ENCODE measurements around the gene ZBTB40. TPM values are rescaled to one million over a fixed set of nuclear protein-coding genes. Genes with fewer than 3 reads are reported as not detected.
A peak's percentile ranks its signal among the peaks of the same experiment; 100 is the strongest.

ZBTB40 gene
- 10.4 and 11.9 TPM in 2 replicates for total RNA-seq (2014; rRNA removed; shearing (Covaris generic))

DNA sequence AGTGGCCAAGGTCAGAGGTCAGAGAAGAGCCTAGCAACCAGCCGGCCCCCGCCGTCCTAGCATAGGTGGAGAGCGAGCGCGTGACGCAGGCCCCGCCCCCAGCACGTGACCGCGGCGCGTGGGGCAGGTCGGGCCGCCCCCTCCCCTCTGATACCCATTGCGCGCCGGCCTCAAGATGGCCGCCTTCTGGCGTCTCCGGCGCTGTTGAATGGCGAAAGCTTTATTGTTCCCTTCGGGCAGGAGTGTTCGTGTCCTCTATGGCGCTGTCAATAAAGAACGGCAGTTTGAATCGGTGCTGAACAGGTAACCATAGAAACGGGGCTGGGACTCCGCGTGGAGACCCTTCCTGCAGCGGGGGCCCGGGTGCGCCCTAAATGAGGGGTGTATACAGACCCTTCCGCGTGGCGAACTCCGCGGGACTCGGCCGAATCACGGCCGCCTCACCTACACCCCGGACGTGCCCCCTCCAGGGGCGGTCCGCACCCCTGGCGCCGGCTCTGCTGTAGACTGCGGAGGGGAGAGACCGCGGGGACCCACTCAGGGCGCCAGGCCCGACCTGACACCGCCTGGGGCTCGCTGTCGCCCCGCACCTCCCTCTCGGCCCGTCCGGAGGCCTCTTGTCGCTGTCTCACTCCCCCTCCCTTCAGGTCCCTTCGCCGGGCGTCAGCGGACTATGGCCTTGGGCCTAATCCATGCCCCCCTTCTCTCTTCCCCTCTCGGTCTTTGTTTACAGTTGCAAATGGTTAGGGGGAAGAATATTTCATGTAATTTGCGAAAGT is at the start of gene ZBTB40:
Gene ZBTB40 (plus strand): TSS at position 150 of the 779 bp plus-strand sequence. CDS start 38,098 bp downstream, outside the sequence.
- DNase-seq (ENCODE audit: low spot score), result peak; percentile 95

DNA sequence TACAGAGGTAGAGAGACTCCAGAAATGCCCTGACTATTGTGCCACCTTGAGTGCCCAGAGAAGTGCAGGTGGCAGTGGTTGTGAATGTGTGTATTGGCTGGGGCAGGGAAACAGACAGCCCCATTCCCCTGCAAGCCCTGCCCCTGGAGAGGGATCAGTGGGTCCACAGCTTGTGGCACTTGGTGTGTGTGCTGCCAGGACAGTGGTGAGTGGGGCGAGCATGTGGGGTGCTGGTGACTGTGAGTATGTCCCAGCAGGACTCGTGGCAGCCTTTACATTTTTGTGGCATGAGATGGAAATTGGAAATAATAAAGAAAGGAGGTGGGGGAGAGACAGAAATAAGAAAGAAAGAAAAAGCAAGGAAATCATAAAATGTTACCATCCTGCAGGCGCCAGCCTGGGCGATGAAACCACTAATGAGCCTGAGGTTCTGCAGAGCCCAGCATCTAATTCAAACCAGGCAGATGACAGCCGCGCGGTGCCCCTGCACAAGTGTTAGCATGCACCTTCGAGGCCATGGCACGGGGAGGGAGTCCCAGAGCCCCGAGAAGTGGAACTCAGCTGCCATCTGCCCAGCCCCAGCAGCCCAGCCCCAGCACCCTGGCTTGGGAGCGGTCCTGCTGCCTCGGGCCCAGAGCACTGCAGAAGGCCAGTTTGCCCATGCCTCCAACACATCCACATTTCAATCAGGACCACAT is 49.1 kb upstream of the ZBTB40 start:
- no peak for DNase-seq (ENCODE audit: low spot score)

GRCh38 chr1:22404486-22404885 is 47.2 kb upstream of the ZBTB40 start:
- DNase-seq (ENCODE audit: low spot score), result no peak

- no peak for DNase-seq (ENCODE audit: low spot score)
Observed at GRCh38 chr1:22406722-22407495, 44.7 kb upstream of the ZBTB40 start.

GRCh38 chr1:22408230-22408629 is 43.4 kb upstream of the ZBTB40 start:
- DNase-seq (ENCODE audit: low spot score), result no peak

GRCh38 chr1:22410401-22410800 is 41.2 kb upstream of the ZBTB40 start:
- DNase-seq (ENCODE audit: low spot score), result no peak

- DNase-seq (ENCODE audit: low spot score), result no peak
Observed at GRCh38 chr1:22410928-22411495, 40.6 kb upstream of the ZBTB40 start.

- no peak for DNase-seq (ENCODE audit: low spot score)
Observed at GRCh38 chr1:22411589-22411988, 40.1 kb upstream of the ZBTB40 start.

DNA sequence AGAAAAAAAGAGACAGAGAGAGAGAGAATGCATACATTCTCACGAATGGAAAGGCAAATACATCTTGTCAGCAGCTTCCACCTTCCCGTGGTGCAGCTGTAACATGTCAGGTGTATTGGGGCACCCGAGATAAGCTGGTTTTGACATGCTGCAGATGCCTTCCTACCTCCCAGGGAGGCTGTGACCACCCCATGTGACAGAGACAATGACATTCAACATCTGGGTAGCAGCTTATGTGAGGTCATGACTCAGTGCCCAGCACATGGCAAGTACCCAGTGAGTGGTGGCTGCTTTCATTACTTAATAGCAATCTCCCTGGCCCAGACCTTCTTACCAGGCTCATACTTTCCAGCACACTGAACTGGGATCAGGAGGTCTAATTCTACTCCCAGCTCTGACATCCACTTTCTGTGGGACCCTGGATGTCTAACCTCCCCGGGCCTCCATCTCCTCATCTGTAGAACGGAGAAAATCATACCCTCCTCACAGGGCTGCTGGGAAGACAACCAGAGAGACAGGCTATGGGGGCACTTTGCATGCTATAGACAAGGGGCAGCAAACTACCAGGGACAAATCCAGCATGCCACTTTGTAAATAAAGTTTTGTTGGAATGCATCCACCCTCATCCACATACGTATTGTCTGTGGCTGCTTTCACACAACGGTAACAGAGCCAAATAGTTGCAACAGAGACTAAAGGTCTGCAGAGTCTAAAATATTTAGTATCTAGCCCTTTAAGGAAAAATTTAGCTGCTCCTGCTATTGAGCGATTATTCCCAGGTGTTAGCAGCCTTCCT is 38.5 kb upstream of the ZBTB40 start:
- DNase-seq (ENCODE audit: low spot score), result peak; percentile 16

- no peak for DNase-seq (ENCODE audit: low spot score)
Observed at GRCh38 chr1:22413799-22414198, 37.9 kb upstream of the ZBTB40 start.

GRCh38 chr1:22414244-22414751 is 37.4 kb upstream of the ZBTB40 start:
- peak; percentile 83 for DNase-seq (ENCODE audit: low spot score)

- DNase-seq (ENCODE audit: low spot score), result no peak
Observed at GRCh38 chr1:22415489-22415888, 36.2 kb upstream of the ZBTB40 start.

GRCh38 chr1:22416555-22417454 is 34.8 kb upstream of the ZBTB40 start:
- peak; percentile 84 for DNase-seq (ENCODE audit: low spot score)

- DNase-seq (ENCODE audit: low spot score), result no peak
Observed at GRCh38 chr1:22417466-22417865, 34.2 kb upstream of the ZBTB40 start.

GRCh38 chr1:22418312-22418711 is 33.3 kb upstream of the ZBTB40 start:
- no peak for DNase-seq (ENCODE audit: low spot score)

DNA sequence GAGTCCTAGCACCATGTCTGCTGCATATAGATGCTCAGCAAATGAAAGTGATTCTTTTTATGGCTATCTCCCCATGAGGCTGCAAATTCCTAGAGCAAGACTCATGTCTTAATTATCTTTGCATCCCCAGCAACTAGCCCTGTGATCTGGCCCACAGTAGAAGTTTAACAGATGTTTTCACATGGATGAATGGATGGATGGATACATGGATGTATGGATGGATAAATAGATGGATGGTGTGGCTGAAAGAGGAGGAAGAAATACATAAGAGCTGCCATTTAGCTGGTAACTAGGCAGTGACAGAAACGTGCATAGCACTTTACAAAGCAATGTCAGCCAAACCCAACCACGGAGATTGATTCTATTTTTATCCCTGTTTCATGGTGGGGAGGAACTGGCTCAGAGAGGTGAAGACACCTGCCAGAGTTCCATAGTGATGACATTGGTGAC is 32.7 kb upstream of the ZBTB40 start:
- no peak for DNase-seq (ENCODE audit: low spot score)

DNA sequence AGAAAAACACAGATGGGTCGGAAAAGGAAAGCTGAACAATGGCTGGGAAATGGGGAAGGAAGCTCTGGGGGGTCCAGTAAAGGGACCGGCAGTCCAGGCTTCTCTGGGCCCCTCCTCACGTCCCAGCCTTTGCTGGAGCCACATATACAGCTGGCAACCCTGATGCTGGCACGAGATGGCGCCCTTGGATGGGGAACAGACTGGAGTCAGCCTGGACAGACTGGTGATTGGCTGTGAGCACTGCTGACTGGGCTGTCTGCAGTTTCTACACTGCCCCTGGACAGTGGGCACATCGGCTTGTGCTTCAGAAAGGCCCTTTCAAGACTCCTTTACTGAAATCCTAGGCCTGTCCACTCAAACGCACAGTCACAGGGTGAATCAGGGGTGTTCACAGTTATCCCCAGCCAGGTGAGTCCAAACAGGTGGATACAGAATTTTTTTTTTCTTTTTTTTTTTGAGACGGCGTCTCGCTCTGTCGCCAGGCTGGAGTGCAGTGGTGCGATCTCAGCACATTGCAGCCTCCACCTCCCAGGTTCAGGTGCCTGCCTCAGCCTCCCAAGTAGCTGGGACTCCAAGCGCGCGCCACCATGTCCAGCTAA is 31.1 kb upstream of the ZBTB40 start:
- peak; percentile 85 for DNase-seq (ENCODE audit: low spot score)

DNA sequence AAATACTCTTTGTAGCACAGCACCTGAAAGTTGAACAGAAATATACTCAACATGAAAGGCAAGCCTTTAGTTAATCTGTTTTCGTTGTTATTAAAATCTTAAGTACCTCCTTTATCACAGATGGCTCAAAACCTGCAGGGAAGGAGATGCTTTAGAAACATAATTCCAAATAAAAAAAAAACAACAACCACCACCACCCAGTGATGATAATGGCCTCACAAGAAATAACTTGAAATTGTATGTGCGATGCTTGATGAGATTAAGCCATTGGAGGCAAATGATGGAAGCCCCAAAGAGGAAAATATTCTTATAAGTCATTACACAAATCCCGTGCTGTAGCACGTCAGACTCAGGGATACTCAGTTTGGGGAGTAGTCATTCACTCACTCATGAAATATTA is 24.9 kb upstream of the ZBTB40 start:
- no peak for DNase-seq (ENCODE audit: low spot score)

DNA sequence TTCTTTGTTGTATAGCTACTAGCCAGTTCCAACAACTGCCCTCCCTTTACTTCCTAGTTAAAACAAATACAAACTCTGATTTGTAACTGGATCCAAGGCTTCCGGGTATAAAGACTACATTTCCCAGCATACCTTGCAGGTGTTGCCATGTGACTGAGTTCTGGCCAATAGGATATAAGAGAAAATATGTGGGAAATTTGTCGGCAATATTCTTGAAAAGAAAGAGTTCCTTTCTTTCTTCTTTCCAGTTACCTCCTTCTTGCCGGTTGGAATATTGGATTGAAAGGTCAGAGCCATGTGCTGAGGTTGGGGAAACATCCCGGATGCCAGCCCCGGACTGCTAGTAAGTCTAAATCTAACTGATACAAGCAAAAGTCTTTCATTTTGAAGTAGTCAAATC is 23.0 kb upstream of the ZBTB40 start:
- peak; percentile 71 for DNase-seq (ENCODE audit: low spot score)
